Neural progenitor cell (in vitro differentiated cells): ENCODE data around the gene MMEL1.

Experiments
- EZH2 ChIP-seq: fragments of 200-600 bp; sonication (generic); IDR thresholded peaks from 2 replicates; pipeline ENCODE4 v1.6.1; 2017; ENCODE audit warnings: antibody characterized with exemption, mild to moderate bottlenecking, moderate library complexity
- EZH2phosphoT487 ChIP-seq: fragments of 200-600 bp; sonication (generic); IDR thresholded peaks from 2 replicates; pipeline ENCODE4 v1.6.1; 2017; ENCODE audit warnings: antibody characterized with exemption
- TF ChIP-seq, protein P1 (sequence below): fragments of 200-600 bp; sonication (generic); IDR thresholded peaks from 2 replicates; pipeline ENCODE4 v1.5.1; 2017; ENCODE audit warnings: antibody characterized with exemption, mild to moderate bottlenecking

DNA sequence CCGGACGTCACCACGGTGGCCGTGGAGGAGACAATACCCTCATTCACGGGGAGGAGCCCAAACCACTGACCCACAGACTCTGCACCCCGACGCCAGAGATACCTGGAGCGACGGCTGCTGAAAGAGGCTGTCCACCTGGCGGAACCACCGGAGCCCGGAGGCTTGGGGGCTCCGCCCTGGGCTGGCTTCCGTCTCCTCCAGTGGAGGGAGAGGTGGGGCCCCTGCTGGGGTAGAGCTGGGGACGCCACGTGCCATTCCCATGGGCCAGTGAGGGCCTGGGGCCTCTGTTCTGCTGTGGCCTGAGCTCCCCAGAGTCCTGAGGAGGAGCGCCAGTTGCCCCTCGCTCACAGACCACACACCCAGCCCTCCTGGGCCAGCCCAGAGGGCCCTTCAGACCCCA, 69.6 kb downstream of the MMEL1 start:
- TF ChIP-seq, protein P1, sequence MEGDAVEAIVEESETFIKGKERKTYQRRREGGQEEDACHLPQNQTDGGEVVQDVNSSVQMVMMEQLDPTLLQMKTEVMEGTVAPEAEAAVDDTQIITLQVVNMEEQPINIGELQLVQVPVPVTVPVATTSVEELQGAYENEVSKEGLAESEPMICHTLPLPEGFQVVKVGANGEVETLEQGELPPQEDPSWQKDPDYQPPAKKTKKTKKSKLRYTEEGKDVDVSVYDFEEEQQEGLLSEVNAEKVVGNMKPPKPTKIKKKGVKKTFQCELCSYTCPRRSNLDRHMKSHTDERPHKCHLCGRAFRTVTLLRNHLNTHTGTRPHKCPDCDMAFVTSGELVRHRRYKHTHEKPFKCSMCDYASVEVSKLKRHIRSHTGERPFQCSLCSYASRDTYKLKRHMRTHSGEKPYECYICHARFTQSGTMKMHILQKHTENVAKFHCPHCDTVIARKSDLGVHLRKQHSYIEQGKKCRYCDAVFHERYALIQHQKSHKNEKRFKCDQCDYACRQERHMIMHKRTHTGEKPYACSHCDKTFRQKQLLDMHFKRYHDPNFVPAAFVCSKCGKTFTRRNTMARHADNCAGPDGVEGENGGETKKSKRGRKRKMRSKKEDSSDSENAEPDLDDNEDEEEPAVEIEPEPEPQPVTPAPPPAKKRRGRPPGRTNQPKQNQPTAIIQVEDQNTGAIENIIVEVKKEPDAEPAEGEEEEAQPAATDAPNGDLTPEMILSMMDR: no peak
- TF ChIP-seq EZH2 (no peak), EZH2phosphoT487 (no peak)
